ENCODE data around the gene ANKRD24.
"Not testable (repeated sequence)": the region's sequence is repeated elsewhere in the genome, so short reads cannot be mapped to it uniquely, and the experiment has no call there.

The ANKRD24 gene

GRCh38 chr19:4182084-4182810 lies at the start of gene ANKRD24, which contains the start of gene SIRT6:
Gene ANKRD24, plus strand, starts transcription at chr19:4182689. Its CDS starts 3,737 bp downstream, at chr19:4186426.
Gene SIRT6, minus strand, starts transcription at chr19:4182563. Its CDS starts 24 bp downstream, at chr19:4182539.
- peak; percentile 97 for DNase-seq

GRCh38 chr19:4134351-4134750 lies 48.1 kb upstream of the ANKRD24 start:
- no peak for DNase-seq

GRCh38 chr19:4135386-4135785 lies 47.1 kb upstream of the ANKRD24 start:
- not testable (repeated sequence) for DNase-seq

- DNase-seq = no peak
Observed at GRCh38 chr19:4136680-4137088, 45.8 kb upstream of the ANKRD24 start.

- DNase-seq = no peak
Observed at GRCh38 chr19:4138445-4138844, 44.0 kb upstream of the ANKRD24 start.

- peak; percentile 92 for DNase-seq
Observed at GRCh38 chr19:4139614-4140236, 42.8 kb upstream of the ANKRD24 start.

- DNase-seq = peak; percentile 54
Observed at GRCh38 chr19:4140237-4140711, 42.2 kb upstream of the ANKRD24 start.

- not testable (repeated sequence) for DNase-seq
Observed at GRCh38 chr19:4142916-4143315, 39.6 kb upstream of the ANKRD24 start.

- DNase-seq = no peak
Observed at GRCh38 chr19:4144666-4145249, 37.7 kb upstream of the ANKRD24 start.

GRCh38 chr19:4149518-4150288 lies 32.8 kb upstream of the ANKRD24 start:
- DNase-seq = no peak

- DNase-seq = no peak
Observed at GRCh38 chr19:4151623-4152022, 30.9 kb upstream of the ANKRD24 start.

GRCh38 chr19:4152241-4152998 lies 30.1 kb upstream of the ANKRD24 start:
- DNase-seq = no peak

GRCh38 chr19:4154571-4155312 lies 27.7 kb upstream of the ANKRD24 start:
- no peak for DNase-seq

- no peak for DNase-seq
Observed at GRCh38 chr19:4157164-4157563, 25.3 kb upstream of the ANKRD24 start.

- not testable (repeated sequence) for DNase-seq
Observed at GRCh38 chr19:4157971-4158370, 24.5 kb upstream of the ANKRD24 start.

- no peak for DNase-seq
Observed at GRCh38 chr19:4161415-4162077, 20.9 kb upstream of the ANKRD24 start.

GRCh38 chr19:4164262-4164661 lies 18.2 kb upstream of the ANKRD24 start:
- no peak for DNase-seq

GRCh38 chr19:4171676-4172075 lies 10.8 kb upstream of the ANKRD24 start:
- no peak for DNase-seq

GRCh38 chr19:4172861-4173473 lies 9.5 kb upstream of the ANKRD24 start:
- peak; percentile 62 for DNase-seq

GRCh38 chr19:4173479-4174212 lies 8.8 kb upstream of the ANKRD24 start:
- no peak for DNase-seq

All from activated CD4-positive, alpha-beta T cell treated with anti-CD3 and anti-CD28 coated beads, Interleukin-2, Interleukin-6, amounts not matched to agents 100 ng/mL and 50 ng/mL, durations not matched to agents 16 hours and 8 hours (primary cell).